ENCODE results near the gene WBP2.

WBP2 gene

DNA sequence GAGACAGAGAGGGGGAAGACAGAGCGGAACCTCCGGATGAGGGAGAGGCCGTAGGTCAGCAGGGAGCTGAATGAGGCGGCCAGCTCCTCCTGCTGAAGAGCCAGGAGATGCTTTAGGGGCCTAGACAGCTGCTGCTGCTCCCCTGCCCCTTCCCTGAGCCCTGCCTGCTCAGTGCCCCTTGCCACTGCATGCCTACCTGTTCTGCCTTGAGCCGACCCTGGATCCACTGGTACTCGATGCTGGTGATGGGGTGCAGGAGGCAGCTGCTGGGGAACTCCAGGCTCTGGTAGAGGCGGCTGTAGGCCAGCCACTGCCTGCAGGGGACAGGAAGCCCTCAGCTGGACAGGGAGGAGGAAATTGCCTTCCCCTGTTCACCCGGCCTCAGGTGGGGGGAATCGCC, 18.5 kb downstream of the WBP2 start:
- Histone ChIP-seq H3K36me3 (ENCODE audit: insufficient read depth, low read length) (peaks cover 51% of the 10 kb centered on the region), H3K4me2 (ENCODE audit: insufficient read depth, low read length) (no peak overlapping the region), H4K20me1 (ENCODE audit: insufficient read depth, low read length) (no peaks in the 10 kb centered on the region), H3K27ac (ENCODE audit: low read length) (no peak overlapping the region), H3K9ac (ENCODE audit: low read depth, low read length) (no peak overlapping the region), H3K27me3 (ENCODE audit: insufficient read depth, low read length, poor library complexity) (no peaks in the 10 kb centered on the region), H3K79me2 (ENCODE audit: insufficient read depth, low read length) (no peaks in the 10 kb centered on the region), H2AFZ (ENCODE audit: low read depth, low read length) (no peak overlapping the region), H3K9me3 (ENCODE audit: insufficient read depth, low read length, severe bottlenecking) (no peaks in the 10 kb centered on the region), H3K4me1 (ENCODE audit: insufficient read depth, low read length) (no peaks in the 10 kb centered on the region), H3K4me3 (ENCODE audit: low read depth in 1 of 2, low read length in 2 of 2) (no peak overlapping the region)
- ATAC-seq (ENCODE audit: insufficient read depth, low read depth) = no peak
- TF ChIP-seq EZH2 (IDR thresholded peaks at IDR 0.05; ENCODE audit: borderline replicate concordance, low read depth, low read length, severe bottlenecking) = no peak
- TF ChIP-seq, protein P1, sequence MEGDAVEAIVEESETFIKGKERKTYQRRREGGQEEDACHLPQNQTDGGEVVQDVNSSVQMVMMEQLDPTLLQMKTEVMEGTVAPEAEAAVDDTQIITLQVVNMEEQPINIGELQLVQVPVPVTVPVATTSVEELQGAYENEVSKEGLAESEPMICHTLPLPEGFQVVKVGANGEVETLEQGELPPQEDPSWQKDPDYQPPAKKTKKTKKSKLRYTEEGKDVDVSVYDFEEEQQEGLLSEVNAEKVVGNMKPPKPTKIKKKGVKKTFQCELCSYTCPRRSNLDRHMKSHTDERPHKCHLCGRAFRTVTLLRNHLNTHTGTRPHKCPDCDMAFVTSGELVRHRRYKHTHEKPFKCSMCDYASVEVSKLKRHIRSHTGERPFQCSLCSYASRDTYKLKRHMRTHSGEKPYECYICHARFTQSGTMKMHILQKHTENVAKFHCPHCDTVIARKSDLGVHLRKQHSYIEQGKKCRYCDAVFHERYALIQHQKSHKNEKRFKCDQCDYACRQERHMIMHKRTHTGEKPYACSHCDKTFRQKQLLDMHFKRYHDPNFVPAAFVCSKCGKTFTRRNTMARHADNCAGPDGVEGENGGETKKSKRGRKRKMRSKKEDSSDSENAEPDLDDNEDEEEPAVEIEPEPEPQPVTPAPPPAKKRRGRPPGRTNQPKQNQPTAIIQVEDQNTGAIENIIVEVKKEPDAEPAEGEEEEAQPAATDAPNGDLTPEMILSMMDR (IDR thresholded peaks at IDR 0.05; ENCODE audit: borderline replicate concordance, extremely low read depth, low read length, poor library complexity, severe bottlenecking) = no peak
- DNase-seq = no peak

DNA sequence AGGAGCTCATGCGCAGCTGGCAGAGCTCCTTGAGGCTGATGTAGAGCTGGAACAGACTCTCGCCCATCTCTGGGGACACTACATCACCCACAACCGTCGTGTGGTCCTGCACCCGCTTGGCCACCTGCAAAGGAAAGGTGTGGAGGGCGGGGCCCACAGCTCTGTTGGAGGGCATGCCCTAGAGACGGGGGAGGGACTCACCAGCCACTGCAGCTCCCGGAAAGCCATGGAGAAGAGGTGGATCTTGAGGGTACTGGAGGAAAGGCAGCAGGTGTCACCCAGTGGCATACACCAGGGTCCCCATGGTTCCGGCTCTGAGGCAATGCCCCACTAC, 19.5 kb downstream of the WBP2 start:
- Histone ChIP-seq H4K20me1 (ENCODE audit: insufficient read depth, low read length) (no peaks in the 10 kb centered on the region), H3K9ac (ENCODE audit: low read depth, low read length) (no peak overlapping the region), H2AFZ (ENCODE audit: low read depth, low read length) (no peak overlapping the region), H3K79me2 (ENCODE audit: insufficient read depth, low read length) (no peaks in the 10 kb centered on the region), H3K27me3 (ENCODE audit: insufficient read depth, low read length, poor library complexity) (no peaks in the 10 kb centered on the region), H3K4me3 (ENCODE audit: low read depth in 1 of 2, low read length in 2 of 2) (no peak overlapping the region), H3K4me2 (ENCODE audit: insufficient read depth, low read length) (no peak overlapping the region), H3K4me1 (ENCODE audit: insufficient read depth, low read length) (no peaks in the 10 kb centered on the region), H3K9me3 (ENCODE audit: insufficient read depth, low read length, severe bottlenecking) (no peaks in the 10 kb centered on the region), H3K27ac (ENCODE audit: low read length) (no peak overlapping the region), H3K36me3 (ENCODE audit: insufficient read depth, low read length) (peaks cover 55% of the 10 kb centered on the region)
- ATAC-seq (ENCODE audit: insufficient read depth, low read depth) = no peak
- no peak for DNase-seq
- TF ChIP-seq, protein P1 (IDR thresholded peaks at IDR 0.05; ENCODE audit: borderline replicate concordance, extremely low read depth, low read length, poor library complexity, severe bottlenecking) = no peak

DNA sequence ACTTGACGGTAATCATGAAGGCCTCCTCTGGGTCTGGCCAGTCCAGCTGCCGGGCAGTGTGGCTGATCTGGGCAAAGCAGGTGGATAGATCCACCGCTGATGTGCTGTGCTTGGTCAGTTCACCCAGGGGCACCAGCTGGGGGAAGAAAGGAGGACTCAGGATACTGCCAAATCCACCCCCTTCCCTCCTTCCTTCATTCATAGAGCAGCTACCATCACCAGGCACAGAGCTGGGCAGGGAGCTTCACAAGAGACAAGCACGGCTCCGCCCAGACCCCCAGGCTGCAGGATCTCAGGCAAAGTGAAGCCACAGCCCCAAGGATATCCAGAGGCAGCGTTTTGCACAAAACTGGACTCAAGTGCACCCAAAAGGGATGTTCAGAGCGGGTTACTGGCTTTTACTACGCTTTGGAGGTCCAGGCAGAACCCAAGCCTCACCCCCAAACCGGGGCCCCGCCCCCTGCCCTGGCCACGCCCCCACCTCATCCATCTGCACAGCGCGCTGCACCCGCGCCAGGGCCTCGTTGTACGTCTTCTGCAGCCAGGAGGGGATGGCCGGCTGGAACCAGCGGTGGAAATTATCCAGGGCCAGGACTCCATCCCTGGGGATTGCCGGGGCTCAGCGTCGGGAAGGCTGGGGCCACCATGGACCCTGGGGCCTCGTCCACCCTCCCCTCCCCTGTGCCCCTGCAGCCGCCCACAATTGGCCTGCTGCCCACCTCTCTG, 20.0 kb downstream of the WBP2 start:
- Histone ChIP-seq H3K9me3 (ENCODE audit: insufficient read depth, low read length, severe bottlenecking) (no peaks in the 10 kb centered on the region), H2AFZ (ENCODE audit: low read depth, low read length) (no peak overlapping the region), H3K4me2 (ENCODE audit: insufficient read depth, low read length) (no peak overlapping the region), H4K20me1 (ENCODE audit: insufficient read depth, low read length) (peaks cover 2% of the 10 kb centered on the region; the same call in 1 of the 2 replicates), H3K79me2 (ENCODE audit: insufficient read depth, low read length) (no peaks in the 10 kb centered on the region), H3K27ac (ENCODE audit: low read length) (no peak overlapping the region), H3K36me3 (ENCODE audit: insufficient read depth, low read length) (peaks cover 55% of the 10 kb centered on the region), H3K9ac (ENCODE audit: low read depth, low read length) (no peak overlapping the region), H3K27me3 (ENCODE audit: insufficient read depth, low read length, poor library complexity) (no peaks in the 10 kb centered on the region), H3K4me1 (ENCODE audit: insufficient read depth, low read length) (no peaks in the 10 kb centered on the region), H3K4me3 (ENCODE audit: low read depth in 1 of 2, low read length in 2 of 2) (no peak overlapping the region)
- DNase-seq (no peak), ATAC-seq (ENCODE audit: insufficient read depth, low read depth) (no peak)
- no peak for TF ChIP-seq EZH2 (IDR thresholded peaks at IDR 0.05; ENCODE audit: borderline replicate concordance, low read depth, low read length, severe bottlenecking)
- TF ChIP-seq, protein P1 (IDR thresholded peaks at IDR 0.05; ENCODE audit: borderline replicate concordance, extremely low read depth, low read length, poor library complexity, severe bottlenecking) = no peak
